ENCODE measurements around the gene HAUS8. TPM values are rescaled to one million over a fixed set of nuclear protein-coding genes. Genes with fewer than 3 reads are reported as not detected.
"Not testable (repeated sequence)": the region's sequence is repeated elsewhere in the genome, so short reads cannot be mapped to it uniquely, and the experiment has no call there.

HAUS8 gene
- total and polyA plus RNA-seq, 2 experiments from 2014 or later: 11.5 to 14.2 TPM

GRCh38 chr19:17031741-17032140 lies 43.5 kb downstream of the HAUS8 start:
- H3K36me3 ChIP-seq: no peaks in the 10 kb centered on the region
- H3K27me3 ChIP-seq: peaks cover 9% of the 10 kb centered on the region
- DNase-seq (ENCODE audit: low read depth in 1 of 2, low spot score in 1 of 2): no peak
- TF ChIP-seq, protein P1, sequence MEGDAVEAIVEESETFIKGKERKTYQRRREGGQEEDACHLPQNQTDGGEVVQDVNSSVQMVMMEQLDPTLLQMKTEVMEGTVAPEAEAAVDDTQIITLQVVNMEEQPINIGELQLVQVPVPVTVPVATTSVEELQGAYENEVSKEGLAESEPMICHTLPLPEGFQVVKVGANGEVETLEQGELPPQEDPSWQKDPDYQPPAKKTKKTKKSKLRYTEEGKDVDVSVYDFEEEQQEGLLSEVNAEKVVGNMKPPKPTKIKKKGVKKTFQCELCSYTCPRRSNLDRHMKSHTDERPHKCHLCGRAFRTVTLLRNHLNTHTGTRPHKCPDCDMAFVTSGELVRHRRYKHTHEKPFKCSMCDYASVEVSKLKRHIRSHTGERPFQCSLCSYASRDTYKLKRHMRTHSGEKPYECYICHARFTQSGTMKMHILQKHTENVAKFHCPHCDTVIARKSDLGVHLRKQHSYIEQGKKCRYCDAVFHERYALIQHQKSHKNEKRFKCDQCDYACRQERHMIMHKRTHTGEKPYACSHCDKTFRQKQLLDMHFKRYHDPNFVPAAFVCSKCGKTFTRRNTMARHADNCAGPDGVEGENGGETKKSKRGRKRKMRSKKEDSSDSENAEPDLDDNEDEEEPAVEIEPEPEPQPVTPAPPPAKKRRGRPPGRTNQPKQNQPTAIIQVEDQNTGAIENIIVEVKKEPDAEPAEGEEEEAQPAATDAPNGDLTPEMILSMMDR (IDR thresholded peaks at IDR 0.05; ENCODE audit: low read depth, low read length): no peak
- no peaks in the 10 kb centered on the region for H3K9me3 ChIP-seq (ENCODE audit: low read depth)
- no peaks in the 10 kb centered on the region for H3K4me1 ChIP-seq (ENCODE audit: low read depth)
- no peak overlapping the region for H3K4me3 ChIP-seq
- H3K27ac ChIP-seq: no peak overlapping the region

DNA sequence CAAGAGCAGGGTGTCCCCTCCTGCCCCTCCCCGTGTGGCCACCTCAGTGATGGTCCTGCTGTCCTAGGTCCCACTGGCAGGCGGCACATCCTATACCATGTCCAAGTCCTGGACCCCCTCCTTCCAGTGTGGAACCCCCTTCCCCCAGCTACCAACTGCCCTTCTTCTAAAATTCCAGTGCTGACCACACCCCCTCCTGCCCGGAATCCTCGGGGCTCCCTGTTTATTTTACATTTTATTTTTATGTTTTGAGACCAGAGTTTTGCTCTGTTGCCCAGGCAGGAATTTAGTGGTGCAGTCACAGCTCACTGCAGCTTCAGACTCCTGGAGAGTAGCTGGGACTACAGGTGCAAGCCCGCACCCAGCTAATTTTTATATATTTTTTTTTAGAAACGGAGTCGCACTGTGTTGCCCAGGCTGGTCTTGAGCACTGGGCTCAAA lies 47.7 kb downstream of the HAUS8 start:
- Histone ChIP-seq H3K4me3 (no peak overlapping the region), H3K27ac (no peak overlapping the region), H3K36me3 (no peaks in the 10 kb centered on the region), H3K27me3 (peaks cover 18% of the 10 kb centered on the region), H3K9me3 (ENCODE audit: low read depth) (no peaks in the 10 kb centered on the region), H3K4me1 (ENCODE audit: low read depth) (no peaks in the 10 kb centered on the region)
- TF ChIP-seq, protein P1 (IDR thresholded peaks at IDR 0.05; ENCODE audit: low read depth, low read length): no peak
- no peak for DNase-seq (ENCODE audit: low read depth in 1 of 2, low spot score in 1 of 2)

DNA sequence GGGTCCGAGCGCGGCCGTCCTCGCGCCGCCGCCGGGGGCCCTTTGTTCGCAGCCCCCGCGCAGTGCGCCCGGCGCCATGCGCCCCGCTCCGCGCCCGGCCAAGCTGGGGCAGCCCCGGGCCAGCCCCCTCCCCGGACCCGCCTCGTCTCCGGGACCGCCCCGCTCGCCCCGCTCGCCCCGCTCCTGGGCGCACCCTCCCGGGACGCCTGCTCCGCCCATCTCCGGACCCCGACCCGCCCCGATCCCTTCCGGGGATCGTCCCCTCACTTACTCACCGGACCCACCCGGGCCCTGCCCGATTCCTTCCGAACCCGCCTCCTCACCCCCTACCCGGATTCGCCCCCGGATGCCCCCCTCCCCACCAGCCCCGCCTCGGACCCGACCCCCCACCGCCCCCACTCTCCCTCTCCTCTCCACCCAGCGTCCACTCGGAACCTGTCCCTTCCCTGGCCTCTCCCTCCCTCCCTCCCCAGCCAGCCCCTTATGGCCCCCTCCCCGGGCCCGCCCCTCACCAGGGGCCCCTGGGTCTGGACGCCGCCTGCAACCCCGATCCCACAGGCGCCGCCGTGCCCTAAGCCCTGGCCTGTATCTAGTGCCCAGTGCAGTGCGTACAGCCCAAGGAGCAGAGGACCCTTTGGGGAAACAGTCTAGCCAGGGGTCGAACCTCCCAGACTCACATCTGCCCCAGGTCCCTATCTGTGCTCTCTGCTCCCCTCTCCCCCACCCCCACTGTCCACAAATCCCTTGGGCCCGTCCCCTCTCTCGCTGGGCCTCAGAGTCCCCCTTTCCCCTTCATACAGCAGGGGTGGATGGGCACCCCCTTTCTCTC lies 48.3 kb downstream of the HAUS8 start, which contains the start of gene CPAMD8:
TSS of gene CPAMD8 (minus strand) at position 105 of the 829 bp plus-strand sequence. CDS start 168 bp downstream, outside the sequence.
- peaks cover 18% of the 10 kb centered on the region for H3K27me3 ChIP-seq
- DNase-seq (ENCODE audit: low read depth in 1 of 2, low spot score in 1 of 2): peak in 1 of 2 donors; percentile 26
- no peaks in the 10 kb centered on the region for H3K9me3 ChIP-seq (ENCODE audit: low read depth)
- no peaks in the 10 kb centered on the region for H3K4me1 ChIP-seq (ENCODE audit: low read depth)
- peak within 1 kb of the TSS; percentile 41 for H3K4me3 ChIP-seq
- H3K27ac ChIP-seq: no peak within 1 kb of the TSS
- TF ChIP-seq, protein P1 (IDR thresholded peaks at IDR 0.05; ENCODE audit: low read depth, low read length): no peak
- H3K36me3 ChIP-seq: no peaks in the 10 kb centered on the region

DNA sequence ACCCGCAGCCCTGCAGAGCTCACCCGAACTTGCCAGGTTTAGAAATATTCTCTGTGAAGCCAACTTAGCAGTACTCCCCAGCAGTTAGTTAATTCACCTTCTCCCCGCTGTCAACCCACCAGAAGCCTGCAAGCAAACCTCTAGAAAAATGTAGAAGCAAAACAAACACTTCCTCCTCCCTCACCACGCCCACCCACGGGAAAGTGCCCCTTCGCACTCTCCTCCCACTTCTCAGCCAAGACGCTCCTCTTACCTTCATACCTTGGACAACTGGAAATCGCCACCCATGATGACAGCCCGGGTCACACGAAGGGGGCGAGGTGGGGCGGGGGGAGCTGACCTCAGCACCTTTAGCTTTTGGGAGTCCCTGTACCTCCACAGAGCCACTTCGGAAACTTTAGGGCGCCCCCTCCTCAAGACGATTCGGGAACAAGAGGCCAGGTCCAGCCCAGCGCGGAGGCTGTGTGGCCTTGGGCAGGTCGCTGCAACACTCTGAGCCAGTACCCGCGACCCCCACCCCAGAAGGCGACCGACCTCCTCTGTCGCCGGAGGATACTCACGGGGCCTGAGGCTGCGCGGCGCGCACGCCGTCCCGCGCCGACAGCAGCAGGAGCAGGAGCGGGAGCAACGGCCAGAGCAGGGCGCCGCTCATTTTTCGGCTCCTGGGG lies 49.1 kb downstream of the HAUS8 start:
- peaks cover 18% of the 10 kb centered on the region for H3K27me3 ChIP-seq

DNA sequence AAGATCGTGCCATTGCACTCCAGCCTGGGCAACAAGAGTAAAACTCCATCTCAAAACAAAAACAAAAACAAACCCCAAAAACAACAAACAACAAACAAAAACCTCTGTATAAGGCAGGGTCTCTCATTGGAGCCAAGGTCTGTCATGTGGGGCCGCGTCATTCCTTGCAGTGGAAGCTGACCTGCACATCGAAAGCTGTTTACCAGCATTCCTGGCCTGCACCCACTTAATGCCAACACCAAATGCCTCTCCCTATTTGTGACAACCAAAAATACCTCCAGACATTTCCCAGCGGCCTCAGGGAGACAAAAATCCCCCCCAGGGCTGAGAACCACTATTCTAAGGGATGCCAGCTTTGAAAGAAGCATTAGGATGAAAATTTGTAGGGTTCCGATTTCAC lies 49.9 kb downstream of the HAUS8 start:
- H3K4me3 ChIP-seq: peak overlapping the region; percentile 41

More for the DNA sequence above, 49.1 kb downstream of the HAUS8 start:
- H3K36me3 ChIP-seq: no peaks in the 10 kb centered on the region
- DNase-seq (ENCODE audit: low read depth in 1 of 2, low spot score in 1 of 2): peak; percentile 9 to 20
- H3K4me1 ChIP-seq (ENCODE audit: low read depth): no peaks in the 10 kb centered on the region
- H3K27ac ChIP-seq: no peak overlapping the region
- no peaks in the 10 kb centered on the region for H3K9me3 ChIP-seq (ENCODE audit: low read depth)
- TF ChIP-seq, protein P1 (IDR thresholded peaks at IDR 0.05; ENCODE audit: low read depth, low read length): no peak
- peak overlapping the region; percentile 41 for H3K4me3 ChIP-seq

DNA sequence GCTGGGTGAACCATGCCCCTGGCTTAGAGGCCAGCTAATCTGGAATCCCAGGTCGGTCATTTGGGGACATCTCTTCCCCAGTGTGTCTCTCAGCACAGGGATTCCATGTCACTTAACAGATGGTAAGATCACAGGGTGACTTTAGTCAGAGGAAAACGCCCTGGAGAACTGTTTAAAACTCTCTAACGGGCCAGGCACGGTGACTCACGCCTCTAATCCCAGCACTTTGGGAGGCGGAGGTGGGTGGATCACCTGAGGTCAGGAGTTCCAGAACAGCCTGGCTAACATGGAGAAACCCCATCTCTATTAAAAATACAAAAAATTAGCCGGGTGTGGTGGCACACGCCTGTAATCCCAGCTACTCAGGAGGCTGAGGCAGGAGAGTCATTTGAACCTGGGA lies 50.3 kb downstream of the HAUS8 start:
- DNase-seq (ENCODE audit: low read depth in 1 of 2, low spot score in 1 of 2); H3K4me3 ChIP-seq; H3K4me1 ChIP-seq (ENCODE audit: low read depth); H3K27ac ChIP-seq; H3K36me3 ChIP-seq; H3K9me3 ChIP-seq (ENCODE audit: low read depth): not testable (repeated sequence)
- peaks cover 18% of the 10 kb centered on the region for H3K27me3 ChIP-seq

More for the DNA sequence above, 49.9 kb downstream of the HAUS8 start:
- Histone ChIP-seq H3K27me3 (peaks cover 18% of the 10 kb centered on the region), H3K4me1 (ENCODE audit: low read depth) (no peaks in the 10 kb centered on the region), H3K27ac (no peak overlapping the region), H3K9me3 (ENCODE audit: low read depth) (no peaks in the 10 kb centered on the region), H3K36me3 (no peaks in the 10 kb centered on the region)
- TF ChIP-seq, protein P1 (IDR thresholded peaks at IDR 0.05; ENCODE audit: low read depth, low read length): no peak
- DNase-seq (ENCODE audit: low read depth in 1 of 2, low spot score in 1 of 2): no peak
